H9 (cell line): ENCODE data around the gene TMBIM6. TPM values are rescaled to one million over a fixed set of nuclear protein-coding genes. Genes with fewer than 3 reads are reported as not detected.

Experiments
- DNase-seq: peaks from one replicate; pipeline ENCODE4 v3.0.0-alpha.2; 2017
- H2AFZ ChIP-seq: one replicate; pipeline ENCODE4 v1.6.1; 2013; ENCODE audit warnings: mild to moderate bottlenecking, low read length, control low read depth, moderate library complexity
- H2AK5ac ChIP-seq: 2 replicates; pipeline ENCODE4 v1.6.1; 2013; ENCODE audit warnings: low read length, control low read depth, mixed read lengths; ENCODE audit not compliant: insufficient read length
- H2BK120ac ChIP-seq: one replicate; pipeline ENCODE4 v1.6.1; 2013; ENCODE audit warnings: low read depth, mild to moderate bottlenecking, low read length, control low read depth, inconsistent platforms; ENCODE audit not compliant: poor library complexity, severe bottlenecking
- H2BK12ac ChIP-seq: 2 replicates; pipeline ENCODE4 v1.6.1; 2013; ENCODE audit warnings: low read length, control low read depth, mixed read lengths, low read depth; ENCODE audit not compliant: insufficient read length
- H2BK15ac ChIP-seq: 2 replicates; pipeline ENCODE4 v1.6.1; 2013; ENCODE audit warnings: low read depth, low read length, control low read depth
- H2BK20ac ChIP-seq: one replicate; pipeline ENCODE4 v1.6.1; 2013; ENCODE audit warnings: low read depth, mild to moderate bottlenecking, low read length, control low read depth, inconsistent platforms; ENCODE audit not compliant: poor library complexity, severe bottlenecking
- H2BK5ac ChIP-seq: 2 replicates; pipeline ENCODE4 v1.6.1; 2013; ENCODE audit warnings: low read length, control low read depth, mixed read lengths; ENCODE audit not compliant: insufficient read length
- H3K14ac ChIP-seq: 2 replicates; pipeline ENCODE4 v1.6.1; 2013; ENCODE audit warnings: low read length, control low read depth; ENCODE audit not compliant: insufficient read depth
- H3K18ac ChIP-seq: 2 replicates; pipeline ENCODE4 v1.6.1; 2013; ENCODE audit warnings: low read depth, mild to moderate bottlenecking, mixed read lengths, low read length, control low read depth; ENCODE audit not compliant: insufficient read length
- H3K23ac ChIP-seq: 2 replicates; pipeline ENCODE4 v1.6.1; 2013; ENCODE audit warnings: low read length, control low read depth, mixed read lengths, low read depth; ENCODE audit not compliant: insufficient read length
- H3K23me2 ChIP-seq: 2 replicates; pipeline ENCODE4 v1.6.1; 2013; ENCODE audit warnings: low read depth, mild to moderate bottlenecking, mixed read lengths, low read length, control low read depth; ENCODE audit not compliant: insufficient read length, poor library complexity, severe bottlenecking
- H3K27ac ChIP-seq: 2 replicates; pipeline ENCODE4 v1.5.1; 2013; ENCODE audit warnings: low read length, control low read depth, mixed read lengths, low read depth; ENCODE audit not compliant: insufficient read length
- H3K27me3 ChIP-seq: 2 replicates; pipeline ENCODE4 v1.6.1; 2013; ENCODE audit warnings: low read length, control low read depth, inconsistent platforms; ENCODE audit not compliant: insufficient read depth
- H3K4ac ChIP-seq: 2 replicates; pipeline ENCODE4 v1.6.1; 2013; ENCODE audit warnings: low read depth, mild to moderate bottlenecking, control low read depth, inconsistent platforms, low read length, moderate library complexity
- H3K4me1 ChIP-seq: 2 replicates; pipeline ENCODE4 v1.6.1; 2013; ENCODE audit warnings: low read length, control low read depth, inconsistent platforms; ENCODE audit not compliant: insufficient read depth
- H3K4me2 ChIP-seq: 2 replicates; pipeline ENCODE4 v1.6.1; 2013; ENCODE audit warnings: low read length, control low read depth, mixed read lengths; ENCODE audit not compliant: insufficient read length, insufficient read depth
- H3K56ac ChIP-seq: 2 replicates; pipeline ENCODE4 v1.6.1; 2013; ENCODE audit warnings: low read depth, mild to moderate bottlenecking, mixed read lengths, low read length, control low read depth; ENCODE audit not compliant: insufficient read length
- H3K79me1 ChIP-seq: 2 replicates; pipeline ENCODE4 v1.6.1; 2013; ENCODE audit warnings: low read depth, mild to moderate bottlenecking, moderate library complexity, low read length, control low read depth, inconsistent platforms; ENCODE audit not compliant: insufficient read depth, poor library complexity, severe bottlenecking
- H3K79me2 ChIP-seq: 2 replicates; pipeline ENCODE4 v1.6.1; 2013; ENCODE audit warnings: low read length, control low read depth, inconsistent platforms; ENCODE audit not compliant: insufficient read depth
- H3K9ac ChIP-seq: 2 replicates; pipeline ENCODE4 v1.6.1; 2013; ENCODE audit warnings: low read length, control low read depth, mixed read lengths; ENCODE audit not compliant: insufficient read length; ENCODE audit errors: extremely low read depth
- H3K9me3 ChIP-seq: one replicate; pipeline ENCODE4 v1.6.1; 2013; ENCODE audit warnings: low read depth, low read length, inconsistent platforms; ENCODE audit not compliant: control insufficient read depth
- H3T11ph ChIP-seq: one replicate; pipeline ENCODE4 v1.6.1; 2013; ENCODE audit warnings: mild to moderate bottlenecking, low read length, control low read depth, inconsistent platforms
- H4K20me1 ChIP-seq: one replicate; pipeline ENCODE4 v1.6.1; 2013; ENCODE audit not compliant: control insufficient read depth, insufficient read length, insufficient read depth
- H4K5ac ChIP-seq: 2 replicates; pipeline ENCODE4 v1.6.1; 2013; ENCODE audit warnings: low read depth, mild to moderate bottlenecking, mixed read lengths, low read length, control low read depth; ENCODE audit not compliant: insufficient read length
- H4K8ac ChIP-seq: replicated peaks from 2 replicates; pipeline ENCODE4 v1.6.1; 2013; ENCODE audit warnings: low read length, control low read depth, mixed read lengths, low read depth; ENCODE audit not compliant: insufficient read length
- H4K91ac ChIP-seq: 2 replicates; pipeline ENCODE4 v1.6.1; 2013; ENCODE audit warnings: low read depth, mild to moderate bottlenecking, moderate library complexity, mixed read lengths, low read length, control low read depth; ENCODE audit not compliant: insufficient read length
- H3K27ac Mint-ChIP-seq, 3 experiments: 2 replicates in 2 of 3; 3 replicates in 1 of 3; pipeline ENCODE4 v1.8.0; 2020 to 2021; ENCODE audit warnings: mixed read lengths in 3 of 3, mild to moderate bottlenecking in 1 of 3, moderate library complexity in 1 of 3
- H3K27me3 Mint-ChIP-seq: 2 replicates; pipeline ENCODE4 v1.8.0; 2021; ENCODE audit warnings: low read depth, mild to moderate bottlenecking, moderate library complexity, mixed read lengths
- H3K36me3 Mint-ChIP-seq, 3 experiments: 2 replicates in 2 of 3; 3 replicates in 1 of 3; pipeline ENCODE4 v1.8.0; 2020 to 2021; ENCODE audit warnings: low read depth in 3 of 3, mixed read lengths in 3 of 3; ENCODE audit not compliant: insufficient read depth in 1 of 3
- H3K4me1 Mint-ChIP-seq, 2 experiments: 2 replicates each; pipeline ENCODE4 v1.8.0; 2020; ENCODE audit warnings: mixed read lengths in 2 of 2
- H3K4me3 Mint-ChIP-seq, 2 experiments: 2 replicates in 1 of 2; 3 replicates in 1 of 2; pipeline ENCODE4 v1.8.0; 2020 to 2021; ENCODE audit warnings: mild to moderate bottlenecking in 2 of 2, mixed read lengths in 2 of 2, moderate library complexity in 1 of 2
- H3K9me3 Mint-ChIP-seq, 2 experiments: 2 replicates in 1 of 2; 3 replicates in 1 of 2; pipeline ENCODE4 v1.8.0; 2020; ENCODE audit warnings: mild to moderate bottlenecking in 2 of 2, mixed read lengths in 2 of 2, moderate library complexity in 1 of 2
- WGBS: extraction: QIAGEN DNeasy Blood & Tissue Kit; methylation state at CpG from one replicate; pipeline ENCODE4 v1.1.7; 2013; ENCODE audit warnings: missing lambda C conversion rate, low lambda C conversion rate, mixed read lengths; ENCODE audit not compliant: insufficient read length; ENCODE audit errors: extremely low coverage; 5-methylcytosine and 5-hydroxymethylcytosine counted together
- total RNA-seq: library from RNA; stranded (reverse); gene quantifications from 2 replicates; pipeline ENCODE4 v1.2.1, GENCODE V29; 2021
- TF ChIP-seq, protein P1 (sequence below): fragments of 200-600 bp; sonication (generic); conservative IDR thresholded peaks from 3 replicates; pipeline ENCODE4 v1.8.0; 2021; ENCODE audit warnings: antibody characterized with exemption, mild to moderate bottlenecking

Gene TMBIM6
- total RNA-seq, 1 experiment from 2014 or later = 362 TPM

DNA sequence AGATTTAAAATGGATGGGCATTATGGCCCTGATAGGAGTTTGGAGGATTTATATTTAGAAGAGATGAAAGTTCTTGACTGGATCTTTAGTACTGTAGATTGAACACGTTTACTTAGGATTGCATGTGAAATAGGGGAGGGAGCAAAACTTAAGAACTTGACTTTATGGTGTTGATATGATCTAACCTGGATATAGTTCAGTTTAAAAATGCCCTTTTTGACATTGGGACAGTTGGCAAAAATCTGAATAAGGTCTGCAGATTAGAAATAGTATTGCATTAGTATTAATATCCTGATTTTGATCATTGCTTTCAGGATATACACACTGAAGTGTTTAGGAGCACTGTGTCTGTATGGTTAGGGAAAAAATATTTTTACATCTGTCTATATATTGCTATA is 9.6 kb downstream of the TMBIM6 start:
- no peak overlapping the region for H3K4me2 ChIP-seq
- no peak overlapping the region for H2AFZ ChIP-seq
- no peak overlapping the region for H3K4ac ChIP-seq
- no peaks in the 10 kb centered on the region; the same call in 1 of the 2 replicates for H3K4me1 ChIP-seq
- Mint-ChIP-seq H3K4me3 (no peak overlapping the region; a peak in 1 of 5 replicates), H3K27me3 (no peaks in the 10 kb centered on the region), H3K27ac (peak overlapping the region in 2 of 3 experiments; percentile 12 to 91; a peak in 3 of 7 replicates), H3K4me1 (peaks cover 28 to 29% of the 10 kb centered on the region in 2 experiments), H3K36me3 (peaks cover 25 to 44% (median 43%) of the 10 kb centered on the region in 3 experiments; a peak in 6 of 7 replicates), H3K9me3 (no peaks in the 10 kb centered on the region)
- no peak overlapping the region for H2AK5ac ChIP-seq
- H3K9ac ChIP-seq = no peak overlapping the region
- no peak overlapping the region for H2BK12ac ChIP-seq
- H3K23me2 ChIP-seq = no peaks in the 10 kb centered on the region
- H4K8ac ChIP-seq = no peak overlapping the region
- no peak overlapping the region for H3K18ac ChIP-seq
- no peak overlapping the region for H3K14ac ChIP-seq
- DNase-seq = no peak
- TF ChIP-seq, protein P1, sequence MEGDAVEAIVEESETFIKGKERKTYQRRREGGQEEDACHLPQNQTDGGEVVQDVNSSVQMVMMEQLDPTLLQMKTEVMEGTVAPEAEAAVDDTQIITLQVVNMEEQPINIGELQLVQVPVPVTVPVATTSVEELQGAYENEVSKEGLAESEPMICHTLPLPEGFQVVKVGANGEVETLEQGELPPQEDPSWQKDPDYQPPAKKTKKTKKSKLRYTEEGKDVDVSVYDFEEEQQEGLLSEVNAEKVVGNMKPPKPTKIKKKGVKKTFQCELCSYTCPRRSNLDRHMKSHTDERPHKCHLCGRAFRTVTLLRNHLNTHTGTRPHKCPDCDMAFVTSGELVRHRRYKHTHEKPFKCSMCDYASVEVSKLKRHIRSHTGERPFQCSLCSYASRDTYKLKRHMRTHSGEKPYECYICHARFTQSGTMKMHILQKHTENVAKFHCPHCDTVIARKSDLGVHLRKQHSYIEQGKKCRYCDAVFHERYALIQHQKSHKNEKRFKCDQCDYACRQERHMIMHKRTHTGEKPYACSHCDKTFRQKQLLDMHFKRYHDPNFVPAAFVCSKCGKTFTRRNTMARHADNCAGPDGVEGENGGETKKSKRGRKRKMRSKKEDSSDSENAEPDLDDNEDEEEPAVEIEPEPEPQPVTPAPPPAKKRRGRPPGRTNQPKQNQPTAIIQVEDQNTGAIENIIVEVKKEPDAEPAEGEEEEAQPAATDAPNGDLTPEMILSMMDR = no peak
- no peak overlapping the region for H2BK20ac ChIP-seq
- H3K79me1 ChIP-seq = no peaks in the 10 kb centered on the region
- H2BK5ac ChIP-seq = no peak overlapping the region
- H4K20me1 ChIP-seq = no peaks in the 10 kb centered on the region
- no peaks in the 10 kb centered on the region for H3K9me3 ChIP-seq
- no peak overlapping the region for H4K91ac ChIP-seq
- H3T11ph ChIP-seq = no peak overlapping the region
- WGBS = no CpG with 5 or more reads among the region's 1 CpG
- no peak overlapping the region for H4K5ac ChIP-seq
- H3K79me2 ChIP-seq = peaks cover 36% of the 10 kb centered on the region; the same call in 1 of the 2 replicates
- H3K23ac ChIP-seq = no peak overlapping the region
- H2BK120ac ChIP-seq = no peak overlapping the region
- H2BK15ac ChIP-seq = no peak overlapping the region
- no peak overlapping the region for H3K27ac ChIP-seq
- H3K56ac ChIP-seq = no peak overlapping the region
- H3K27me3 ChIP-seq = no peaks in the 10 kb centered on the region
